MM.1S (cell line): ENCODE results near the gene CCDC146.
"Not testable (repeated sequence)": the region's sequence is repeated elsewhere in the genome, so short reads cannot be mapped to it uniquely, and the experiment has no call there.

Source experiments
- CTCF ChIP-seq: fragments of 300-600 bp; sonication (generic); IDR thresholded peaks from 2 replicates; pipeline ENCODE4 v1.5.1; 2016; ENCODE audit warnings: antibody characterized with exemption, low read length, mixed read lengths
- EZH2 ChIP-seq: fragments of 300-600 bp; sonication (generic); optimal IDR thresholded peaks from 2 replicates; pipeline ENCODE3; 2017; ENCODE audit warnings: low read depth, mild to moderate bottlenecking, antibody characterized with exemption, low read length, mixed read lengths
- EZH2phosphoT487 ChIP-seq: fragments of 300-600 bp; sonication (generic); IDR thresholded peaks from 2 replicates; pipeline ENCODE4 v1.6.1; 2018; ENCODE audit warnings: antibody characterized with exemption, low read length

- TF ChIP-seq CTCF, EZH2phosphoT487, EZH2: not testable (repeated sequence)
Observed at GRCh38 chr7:77100501-77100900, 21.9 kb upstream of the CCDC146 start.
